ENCODE measurements around the gene HEATR3. TPM values are rescaled to one million over a fixed set of nuclear protein-coding genes. Genes with fewer than 3 reads are reported as not detected.

The HEATR3 gene
- total RNA-seq, 4 donors from 2014 or later, result 13.7 to 31.2 (median 16.4) TPM

DNA sequence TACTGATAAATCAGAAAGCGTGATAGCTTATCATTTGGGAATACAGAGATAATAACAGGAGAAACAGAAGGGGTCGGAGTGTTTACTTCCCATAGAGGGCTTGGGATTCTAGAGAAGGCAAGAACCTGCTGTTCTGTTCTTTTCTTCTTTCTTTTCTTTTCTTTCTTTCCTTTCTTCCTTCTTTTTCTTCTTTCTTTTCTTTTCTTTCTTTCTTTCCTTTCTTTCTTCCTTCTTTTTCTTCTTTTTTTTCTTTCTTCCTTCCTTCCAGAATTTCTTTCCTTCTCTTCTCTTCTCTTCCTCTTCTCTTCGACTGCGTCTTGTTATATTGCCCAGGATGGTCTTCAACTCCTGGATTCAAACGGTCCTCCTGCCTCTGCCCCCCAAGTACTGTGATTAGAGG is 22.4 kb upstream of the HEATR3 start:
- Histone ChIP-seq H3K4me3 (no peak overlapping the region), H3K9me3 (no peaks in the 10 kb centered on the region), H3K36me3 (no peaks in the 10 kb centered on the region), H3K27me3 (peaks cover 0 to 4% (median 0%) of the 10 kb centered on the region in 4 donors), H3K27ac (no peak overlapping the region), H3K4me1 (peaks cover 0 to 25% (median 3%) of the 10 kb centered on the region in 3 donors)
- 83 to 87% methylated on average over 5 of the region's 5 CpGs for WGBS, 2 donors
- DNase-seq, result no peak
- TF ChIP-seq POLR2A (IDR thresholded peaks at IDR 0.05), result no peak
- TF ChIP-seq, protein P1, sequence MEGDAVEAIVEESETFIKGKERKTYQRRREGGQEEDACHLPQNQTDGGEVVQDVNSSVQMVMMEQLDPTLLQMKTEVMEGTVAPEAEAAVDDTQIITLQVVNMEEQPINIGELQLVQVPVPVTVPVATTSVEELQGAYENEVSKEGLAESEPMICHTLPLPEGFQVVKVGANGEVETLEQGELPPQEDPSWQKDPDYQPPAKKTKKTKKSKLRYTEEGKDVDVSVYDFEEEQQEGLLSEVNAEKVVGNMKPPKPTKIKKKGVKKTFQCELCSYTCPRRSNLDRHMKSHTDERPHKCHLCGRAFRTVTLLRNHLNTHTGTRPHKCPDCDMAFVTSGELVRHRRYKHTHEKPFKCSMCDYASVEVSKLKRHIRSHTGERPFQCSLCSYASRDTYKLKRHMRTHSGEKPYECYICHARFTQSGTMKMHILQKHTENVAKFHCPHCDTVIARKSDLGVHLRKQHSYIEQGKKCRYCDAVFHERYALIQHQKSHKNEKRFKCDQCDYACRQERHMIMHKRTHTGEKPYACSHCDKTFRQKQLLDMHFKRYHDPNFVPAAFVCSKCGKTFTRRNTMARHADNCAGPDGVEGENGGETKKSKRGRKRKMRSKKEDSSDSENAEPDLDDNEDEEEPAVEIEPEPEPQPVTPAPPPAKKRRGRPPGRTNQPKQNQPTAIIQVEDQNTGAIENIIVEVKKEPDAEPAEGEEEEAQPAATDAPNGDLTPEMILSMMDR (IDR thresholded peaks at IDR 0.05), result no peak
- intact Hi-C loops (cut with DNase I), result no loop called here

DNA sequence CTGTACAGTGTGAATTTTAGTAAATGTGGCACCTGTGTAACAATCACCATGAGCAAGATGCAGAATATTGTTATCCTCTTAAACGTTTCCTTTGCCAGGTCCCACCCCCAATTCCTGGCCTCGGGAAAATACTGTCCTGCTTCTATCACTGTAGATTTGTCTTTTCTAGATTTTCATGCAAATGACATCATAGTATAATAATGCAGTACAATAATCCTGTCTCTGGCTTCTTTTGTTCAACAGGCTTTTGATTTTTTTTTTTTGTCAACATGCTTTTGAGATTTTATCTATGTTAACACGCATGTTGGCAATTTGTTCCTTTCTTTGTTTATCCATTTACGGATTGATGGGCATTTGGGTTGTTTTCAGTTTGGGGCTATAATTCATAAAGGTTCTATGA is 20.4 kb upstream of the HEATR3 start:
- no peak for DNase-seq
- TF ChIP-seq, protein P1 (IDR thresholded peaks at IDR 0.05), result no peak
- no peak for TF ChIP-seq POLR2A (IDR thresholded peaks at IDR 0.05)
- intact Hi-C loops (cut with DNase I), result no loop called here
- Histone ChIP-seq H3K4me1 (peaks cover 0 to 4% (median 0%) of the 10 kb centered on the region in 3 donors), H3K36me3 (no peaks in the 10 kb centered on the region), H3K4me3 (no peak overlapping the region), H3K9me3 (no peaks in the 10 kb centered on the region), H3K27me3 (peaks cover 0 to 4% (median 0%) of the 10 kb centered on the region in 4 donors), H3K27ac (no peak overlapping the region)
- WGBS, 2 donors, result 30 to 37% methylated on average over 4 of the region's 4 CpGs

DNA sequence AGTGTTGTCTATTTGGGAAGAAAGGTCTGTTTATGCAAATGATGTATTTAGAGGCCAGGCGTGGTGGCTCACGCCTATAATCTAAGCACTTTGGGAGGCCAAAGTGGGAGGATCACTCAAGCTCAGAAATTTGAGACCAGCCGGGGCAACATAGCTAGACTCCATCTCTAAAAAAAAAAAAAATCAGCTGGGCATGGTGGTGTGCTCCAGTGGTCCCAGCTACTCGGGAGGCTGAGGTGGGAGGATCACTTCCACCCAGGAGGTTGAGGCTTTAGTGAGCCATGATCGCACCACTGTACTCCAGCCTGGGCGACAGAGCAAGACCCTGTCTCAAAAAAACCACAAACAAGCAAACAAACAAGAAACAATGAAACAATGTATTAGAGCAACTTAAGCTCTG is 18.9 kb upstream of the HEATR3 start:
- 81 to 87% methylated on average over 6 of the region's 6 CpGs for WGBS, 2 donors
- H3K36me3 ChIP-seq, result no peaks in the 10 kb centered on the region
- no peaks in the 10 kb centered on the region for H3K4me1 ChIP-seq
- no peak overlapping the region for H3K27ac ChIP-seq
- no peak overlapping the region for H3K4me3 ChIP-seq
- intact Hi-C loops (cut with DNase I), result no loop called here
- DNase-seq, result no peak
- peaks cover 0 to 4% (median 0%) of the 10 kb centered on the region in 4 donors for H3K27me3 ChIP-seq
- TF ChIP-seq, protein P1 (IDR thresholded peaks at IDR 0.05), result no peak
- no peak for TF ChIP-seq POLR2A (IDR thresholded peaks at IDR 0.05)
- H3K9me3 ChIP-seq, result no peaks in the 10 kb centered on the region

DNA sequence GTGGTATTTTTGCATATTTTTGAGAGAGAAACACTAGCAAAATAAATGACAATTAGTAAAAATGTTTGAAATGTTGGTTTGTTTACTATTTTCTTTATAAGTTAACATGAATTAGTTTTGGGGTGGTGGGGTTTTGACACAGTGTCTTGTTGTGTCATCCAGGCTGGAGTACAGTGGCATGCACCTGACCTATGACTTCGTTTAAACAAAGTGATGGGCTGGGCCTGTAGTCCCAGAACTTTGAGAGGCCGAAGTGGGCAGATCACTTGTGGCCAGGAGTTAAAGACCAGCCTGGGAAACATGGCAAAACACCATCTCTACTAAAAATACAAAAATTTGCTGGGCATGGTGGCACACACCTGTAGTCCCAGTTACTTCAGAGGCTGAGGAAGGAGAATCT is 17.9 kb upstream of the HEATR3 start:
- WGBS, 2 donors, result 65 to 67% methylated on average over 2 of the region's 2 CpGs
- Histone ChIP-seq H3K27me3 (peaks cover 0 to 4% (median 0%) of the 10 kb centered on the region in 4 donors), H3K4me3 (no peak overlapping the region), H3K9me3 (no peaks in the 10 kb centered on the region), H3K4me1 (no peaks in the 10 kb centered on the region), H3K27ac (no peak overlapping the region), H3K36me3 (no peaks in the 10 kb centered on the region)
- no peak for DNase-seq
- no peak for TF ChIP-seq POLR2A (IDR thresholded peaks at IDR 0.05)
- TF ChIP-seq, protein P1 (IDR thresholded peaks at IDR 0.05), result no peak
- intact Hi-C loops (cut with DNase I), result no loop called here

DNA sequence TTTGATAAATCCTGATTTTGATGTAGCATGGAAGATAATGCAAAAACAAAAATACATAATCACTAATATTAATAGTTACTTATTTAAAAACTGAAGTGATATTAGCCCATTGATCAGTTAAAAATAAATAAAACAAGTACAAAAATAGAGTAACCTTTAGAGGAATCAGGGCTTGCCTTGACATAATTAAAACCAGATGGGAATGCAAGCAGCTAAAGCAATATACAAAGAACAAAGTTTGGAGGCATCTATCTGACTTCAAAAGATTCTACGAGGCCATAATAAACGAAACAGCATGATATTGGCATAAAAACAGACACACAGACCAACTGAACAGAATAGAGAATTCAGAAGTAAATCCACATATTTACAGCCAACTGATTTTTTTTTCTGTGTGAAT is 15.0 kb upstream of the HEATR3 start:
- intact Hi-C loops (cut with DNase I), result no loop called here
- no peak for TF ChIP-seq POLR2A (IDR thresholded peaks at IDR 0.05)
- TF ChIP-seq, protein P1 (IDR thresholded peaks at IDR 0.05), result no peak
- no peaks in the 10 kb centered on the region for H3K4me1 ChIP-seq
- H3K4me3 ChIP-seq, result no peak overlapping the region
- H3K27me3 ChIP-seq, result peaks cover 0 to 4% (median 0%) of the 10 kb centered on the region in 4 donors
- no peak for DNase-seq
- no peaks in the 10 kb centered on the region for H3K36me3 ChIP-seq
- H3K9me3 ChIP-seq, result peaks cover 0 to 4% (median 1%) of the 10 kb centered on the region in 3 donors
- H3K27ac ChIP-seq, result no peak overlapping the region
- WGBS, 2 donors, result 59% methylated on average over 2 of the region's 2 CpGs

Measured in esophagus squamous epithelium (tissue), 5 donors.